ENCODE data around the gene ACKR4. TPM values are rescaled to one million over a fixed set of nuclear protein-coding genes. Genes with fewer than 3 reads are reported as not detected.

Gene ACKR4
- total and polyA plus RNA-seq, 2 donors (not counting 3 experiments of a cell fraction or from before 2014, with no cell fraction given), result 3.2 to 14.3 TPM

DNA sequence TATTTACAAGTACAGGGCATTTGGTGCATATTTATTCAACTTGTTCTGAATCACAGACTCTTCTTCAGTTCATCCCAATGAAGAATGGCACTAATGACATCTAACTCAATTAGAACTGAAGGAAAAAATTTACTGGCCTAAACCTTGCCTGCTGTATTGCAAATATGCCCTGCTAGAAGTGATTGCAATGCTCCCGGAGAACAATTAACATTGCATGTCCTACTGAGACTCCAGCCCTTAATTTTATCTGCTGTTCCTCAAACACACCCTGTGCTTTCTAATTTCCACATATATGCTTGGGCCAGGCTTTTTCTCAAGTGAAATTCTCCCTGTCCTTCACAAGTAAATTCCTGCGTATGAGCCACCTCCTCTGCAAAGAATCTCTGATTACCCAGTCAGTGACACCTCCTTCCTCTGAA lies 8.3 kb downstream of the ACKR4 start:
- CTCF ChIA-PET, result no interaction called here
- no peaks in the 10 kb centered on the region for H3K79me2 ChIP-seq (ENCODE audit: control insufficient read depth, insufficient read depth, low read length)
- no peak overlapping the region for H3K27ac ChIP-seq (ENCODE audit: insufficient read depth, low read depth, low read length)
- dilution Hi-C loops (cut with MboI; ENCODE audit: extremely low pct_ligation_motif_present, low sequenced_read_pairs), result no loop called here
- no peaks in the 10 kb centered on the region for H3K9me3 ChIP-seq (replicated peaks; ENCODE audit: control insufficient read depth, insufficient read depth, low read length)
- no peak overlapping the region for H3K4me2 ChIP-seq (ENCODE audit: insufficient read depth, low read length)
- H2AFZ ChIP-seq (ENCODE audit: low read depth, low read length), result no peak overlapping the region
- FAIRE-seq (no peak), DNase-seq (ENCODE audit: low read depth, low spot score) (no peak)
- no TSS peak for BruUV-seq (replicated peaks)
- no peak overlapping the region for H3K9ac ChIP-seq (replicated peaks; ENCODE audit: extremely low read depth, insufficient read depth, low read length)
- H3K4me3 ChIP-seq (replicated peaks in 1 of 3; ENCODE audit: insufficient read depth in 1 of 3, low read depth in 1 of 3, low read length in 3 of 3), result no peak overlapping the region
- no peaks in the 10 kb centered on the region for H3K27me3 ChIP-seq (ENCODE audit: control insufficient read depth in 2 of 2, insufficient read depth in 2 of 2, low read length in 2 of 2)
- no peaks in the 10 kb centered on the region for H3K36me3 ChIP-seq (ENCODE audit: control insufficient read depth in 2 of 2, extremely low read depth in 1 of 2, insufficient read depth in 2 of 2, low read length in 2 of 2)
- no peaks in the 10 kb centered on the region for H4K20me1 ChIP-seq (replicated peaks; ENCODE audit: control insufficient read depth, extremely low read depth, insufficient read depth, low read length)
- TF ChIP-seq POLR2A (IDR thresholded peaks at IDR 0.05; ENCODE audit: low read depth, low read length), result no peak
- TF ChIP-seq GATA2 (IDR thresholded peaks at IDR 0.05; ENCODE audit: insufficient read depth, insufficient read length, low read depth, low read length), result no peak
- TF ChIP-seq EZH2 (IDR thresholded peaks at IDR 0.05; ENCODE audit: borderline replicate concordance, low read depth, low read length, severe bottlenecking), result no peak
- TF ChIP-seq, protein P1, sequence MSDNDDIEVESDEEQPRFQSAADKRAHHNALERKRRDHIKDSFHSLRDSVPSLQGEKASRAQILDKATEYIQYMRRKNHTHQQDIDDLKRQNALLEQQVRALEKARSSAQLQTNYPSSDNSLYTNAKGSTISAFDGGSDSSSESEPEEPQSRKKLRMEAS (IDR thresholded peaks at IDR 0.05; ENCODE audit: insufficient read depth, insufficient read length), result no peak
- TF ChIP-seq JUN (IDR thresholded peaks at IDR 0.05; ENCODE audit: borderline replicate concordance, insufficient read depth, insufficient read length, low read depth), result no peak
- TF ChIP-seq POLR2AphosphoS5 (IDR thresholded peaks at IDR 0.05; ENCODE audit: insufficient read depth, low read depth, low read length), result no peak
- TF ChIP-seq MYC (IDR thresholded peaks at IDR 0.05; ENCODE audit: low read depth, low read length), result no peak
- TF ChIP-seq FOS (IDR thresholded peaks at IDR 0.05; ENCODE audit: borderline replicate concordance, insufficient read depth, low read length), result no peak
- TF ChIP-seq, protein P2, sequence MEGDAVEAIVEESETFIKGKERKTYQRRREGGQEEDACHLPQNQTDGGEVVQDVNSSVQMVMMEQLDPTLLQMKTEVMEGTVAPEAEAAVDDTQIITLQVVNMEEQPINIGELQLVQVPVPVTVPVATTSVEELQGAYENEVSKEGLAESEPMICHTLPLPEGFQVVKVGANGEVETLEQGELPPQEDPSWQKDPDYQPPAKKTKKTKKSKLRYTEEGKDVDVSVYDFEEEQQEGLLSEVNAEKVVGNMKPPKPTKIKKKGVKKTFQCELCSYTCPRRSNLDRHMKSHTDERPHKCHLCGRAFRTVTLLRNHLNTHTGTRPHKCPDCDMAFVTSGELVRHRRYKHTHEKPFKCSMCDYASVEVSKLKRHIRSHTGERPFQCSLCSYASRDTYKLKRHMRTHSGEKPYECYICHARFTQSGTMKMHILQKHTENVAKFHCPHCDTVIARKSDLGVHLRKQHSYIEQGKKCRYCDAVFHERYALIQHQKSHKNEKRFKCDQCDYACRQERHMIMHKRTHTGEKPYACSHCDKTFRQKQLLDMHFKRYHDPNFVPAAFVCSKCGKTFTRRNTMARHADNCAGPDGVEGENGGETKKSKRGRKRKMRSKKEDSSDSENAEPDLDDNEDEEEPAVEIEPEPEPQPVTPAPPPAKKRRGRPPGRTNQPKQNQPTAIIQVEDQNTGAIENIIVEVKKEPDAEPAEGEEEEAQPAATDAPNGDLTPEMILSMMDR (IDR thresholded peaks at IDR 0.05; ENCODE audit: extremely low read depth in 1 of 2, insufficient read depth in 1 of 2, low read depth in 1 of 2, low read length in 2 of 2), result no peak
- POLR2A ChIA-PET, result no interaction called here
- intact Hi-C loops (cut with micrococcal nuclease), result no loop called here
- no peaks in the 10 kb centered on the region for H3K4me1 ChIP-seq (ENCODE audit: control insufficient read depth, extremely low read depth, insufficient read depth, low read length)
- H3K9me1 ChIP-seq (replicated peaks; ENCODE audit: control insufficient read depth, extremely low read depth, insufficient read depth, low read length), result no peaks in the 10 kb centered on the region
